OCI-LY7 (cell line): ENCODE results near the gene SLC39A13. TPM values are rescaled to one million over a fixed set of nuclear protein-coding genes. Genes with fewer than 3 reads are reported as not detected.

Experiments used
- BruUV-seq: library from RNA; stranded (reverse); fragments of 400-500 nt; replicated peaks from 2 replicates; lab custom pipeline; 2021; lab: Mats Ljungman, UMichigan
- CTCF ChIA-PET: fragments of 300-600 bp; sonication (Branson Sonifier 250); formaldehyde crosslinking; loops from one replicate; lab custom pipeline; 2022; ENCODE audit warnings: antibody characterized with exemption; ENCODE audit not compliant: unreplicated experiment; lab: Charles Lee
- POLR2A ChIA-PET: fragments of 300-600 bp; sonication (Branson Sonifier 250); formaldehyde crosslinking; loops from one replicate; lab custom pipeline; 2022; ENCODE audit warnings: antibody characterized with exemption; lab: Charles Lee
- DNase-seq: peaks from one replicate; pipeline ENCODE4 v3.0.0-alpha.2; 2015; ENCODE audit warnings: low spot score
- H2AFZ ChIP-seq: fragments of 200-600 bp; sonication (generic), shearing (Covaris generic); 2 replicates; pipeline ENCODE4 v1.6.1; 2014; ENCODE audit warnings: mild to moderate bottlenecking, antibody characterized with exemption, low read length, moderate library complexity
- H3K27ac ChIP-seq: fragments of 200-600 bp; sonication (generic); 2 replicates; pipeline ENCODE4 v1.5.1; 2014; ENCODE audit warnings: mixed run types, low read depth, mild to moderate bottlenecking, moderate library complexity, low read length, inconsistent platforms; ENCODE audit not compliant: poor library complexity, severe bottlenecking
- H3K36me3 ChIP-seq: fragments of 200-600 bp; sonication (generic); 2 replicates; pipeline ENCODE4 v1.6.1; 2014; ENCODE audit warnings: mild to moderate bottlenecking, antibody characterized with exemption, low read length, moderate library complexity, mixed read lengths; ENCODE audit not compliant: insufficient read depth
- H3K4me1 ChIP-seq: fragments of 200-600 bp; sonication (generic); 2 replicates; pipeline ENCODE4 v1.5.1; 2014; ENCODE audit warnings: mild to moderate bottlenecking, low read length; ENCODE audit not compliant: insufficient read depth, poor library complexity, severe bottlenecking
- H3K4me2 ChIP-seq: fragments of 200-600 bp; sonication (generic); 2 replicates; pipeline ENCODE4 v1.6.1; 2014; ENCODE audit warnings: mild to moderate bottlenecking, low read length
- H3K4me3 ChIP-seq: fragments of 200-600 bp; sonication (generic); 2 replicates; pipeline ENCODE4 v1.5.1; 2014; ENCODE audit warnings: mild to moderate bottlenecking, low read depth, low read length; ENCODE audit not compliant: poor library complexity, severe bottlenecking
- H3K79me2 ChIP-seq: fragments of 200-600 bp; sonication (generic); 2 replicates; pipeline ENCODE4 v1.6.1; 2016; ENCODE audit warnings: low read depth, mild to moderate bottlenecking, low read length, moderate library complexity, mixed read lengths; ENCODE audit not compliant: insufficient read depth
- H3K9me2 ChIP-seq: fragments of 200-600 bp; sonication (generic); 2 replicates; pipeline ENCODE4 v1.6.1; 2016; ENCODE audit warnings: mild to moderate bottlenecking, low read length, mixed read lengths; ENCODE audit not compliant: insufficient read depth
- H3K9me3 ChIP-seq: fragments of 200-600 bp; sonication (generic); 2 replicates; pipeline ENCODE4 v1.6.1; 2014; ENCODE audit warnings: mild to moderate bottlenecking, mixed run types, low read length, mixed read lengths
- H4K20me1 ChIP-seq: fragments of 200-600 bp; sonication (generic); 2 replicates; pipeline ENCODE4 v1.6.1; 2014; ENCODE audit warnings: mild to moderate bottlenecking, antibody characterized with exemption, low read length, moderate library complexity, mixed read lengths; ENCODE audit not compliant: insufficient read depth
- CTCF ChIP-seq: fragments of 200-600 bp; sonication (generic); conservative IDR thresholded peaks from 2 replicates; pipeline ENCODE4 v1.5.1; 2014; ENCODE audit warnings: mild to moderate bottlenecking, antibody characterized with exemption, low read length, moderate library complexity, mixed read lengths
- EZH2phosphoT487 ChIP-seq: fragments of 200-600 bp; sonication (generic); IDR thresholded peaks from 2 replicates; pipeline ENCODE4 v1.6.1; 2018; ENCODE audit warnings: low read depth, borderline replicate concordance, mild to moderate bottlenecking, mixed run types, antibody characterized with exemption, low read length, moderate library complexity, mixed read lengths
- intact Hi-C: fragments of 100-400 bp; cut with micrococcal nuclease; formaldehyde crosslinking; loops from one replicate; pipeline ENCODE4 v1.10.0; 2022; ENCODE audit not compliant: unreplicated experiment
- total RNA-seq, 2 experiments: library from RNA; depleted of rRNA in 1 of 2; stranded (reverse); fragments of >200 nt in 1 of 2; shearing (Covaris generic) in 1 of 2; gene quantifications; 2 replicates each; pipeline ENCODE4 v1.2.3, GENCODE V29; 2014 to 2022

SLC39A13 gene
- total RNA-seq, 2 experiments from 2014 or later, result 30.5 to 31.8 TPM

DNA sequence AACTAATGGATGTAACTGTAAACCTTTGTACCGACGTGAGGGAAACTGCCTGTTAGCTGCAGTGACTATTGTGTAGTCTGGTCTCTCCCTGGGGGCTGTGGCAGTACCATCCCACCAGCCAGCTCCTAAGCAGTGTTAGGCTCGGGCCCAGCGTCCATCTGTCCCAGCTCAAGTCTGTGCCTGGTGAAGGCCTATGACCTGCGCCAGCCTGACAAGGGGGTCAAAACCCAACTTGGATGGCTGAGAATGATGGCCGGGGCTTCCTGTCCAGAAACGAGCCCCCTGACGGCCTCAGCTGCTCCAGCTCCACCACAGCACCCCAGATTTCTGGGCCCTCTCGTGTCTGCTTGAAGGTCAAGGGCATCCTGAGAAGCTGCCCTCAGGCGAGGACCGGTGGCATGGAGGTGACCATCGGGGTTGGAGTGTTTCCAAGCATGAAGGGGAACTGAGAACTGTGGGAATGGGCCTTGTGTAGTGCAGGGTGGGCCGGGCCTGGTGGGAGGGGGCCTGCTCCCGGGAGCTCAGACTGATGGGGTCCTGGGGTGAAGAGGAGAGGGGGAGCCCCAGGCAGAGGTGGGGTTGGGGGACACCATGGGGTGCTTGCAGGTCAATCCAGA, 15.7 kb upstream of the SLC39A13 start:
- intact Hi-C loops, result loop anchor here (10.0 kb wide), 1 partner anchor 632 kb away; no protein-coding TSS in a partner anchor
- ChIA-PET CTCF (interaction anchor here (0.9 to 1.6 kb wide), 2 partner anchors 14 to 15 kb away, joined by 3 to 4 read pairs; partner anchors contain the start of gene SPI1), POLR2A (interaction anchor here (0.6 to 2.9 kb wide), 6 partner anchors 11 to 817 kb away, joined by 3 to 19 read pairs (median 4); partner anchors contain the start of gene SPI1)
- Histone ChIP-seq H4K20me1 (no peaks in the 10 kb centered on the region), H3K27ac (peak overlapping the region; percentile 82), H3K4me2 (peak overlapping the region; percentile 76; the same call in 1 of the 2 replicates), H3K9me2 (no peaks in the 10 kb centered on the region), H2AFZ (peak overlapping the region; percentile 37; the same call in 1 of the 2 replicates), H3K36me3 (no peaks in the 10 kb centered on the region), H3K4me3 (no peak overlapping the region), H3K79me2 (no peaks in the 10 kb centered on the region), H3K4me1 (peaks cover 53% of the 10 kb centered on the region), H3K9me3 (no peaks in the 10 kb centered on the region)
- DNase-seq, result no peak
- TF ChIP-seq CTCF (no peak), EZH2phosphoT487 (no peak)
- BruUV-seq, result no TSS peak

DNA sequence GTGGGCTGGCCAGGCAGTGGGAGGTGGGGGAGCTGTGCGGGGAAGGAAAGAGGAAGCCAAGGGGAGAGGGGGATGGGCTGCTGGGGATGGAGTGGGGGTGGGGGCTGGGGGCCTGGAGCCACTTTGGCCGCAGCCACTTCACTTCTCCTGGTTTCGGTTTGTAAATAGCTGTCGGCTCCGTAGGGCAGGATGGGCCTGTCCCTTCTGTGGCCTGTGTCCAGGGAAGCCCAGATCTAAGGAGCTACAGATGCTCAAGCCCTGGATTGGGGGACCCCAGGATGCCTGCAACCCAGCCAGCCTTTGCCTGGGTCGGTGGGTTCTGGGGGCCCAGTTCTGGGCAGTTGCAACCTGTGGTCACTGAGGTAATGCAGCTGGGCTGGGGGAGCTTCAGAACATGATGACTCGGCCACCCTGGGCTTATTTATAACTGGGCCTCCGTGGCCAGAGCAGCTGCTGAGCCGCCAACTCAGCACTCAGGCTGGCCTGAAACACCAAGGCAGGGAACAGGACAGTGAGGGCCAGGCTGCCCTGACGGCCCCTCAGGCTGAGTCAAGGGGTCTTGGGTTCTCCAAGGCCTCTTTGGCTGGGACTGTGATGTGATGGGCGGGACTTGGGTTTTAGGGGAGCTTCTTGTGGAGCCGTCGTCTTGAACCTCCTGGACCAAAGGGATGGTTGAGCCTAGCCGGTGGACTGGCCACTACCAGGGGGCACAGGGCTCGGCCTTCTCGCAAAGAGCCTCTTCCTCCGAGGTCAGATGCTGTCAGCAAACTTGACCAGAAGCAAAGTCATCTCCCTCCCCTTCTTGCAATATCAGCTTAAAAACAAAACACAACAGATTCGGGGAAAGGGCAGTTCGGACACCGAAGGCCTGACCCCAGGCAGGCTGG, 15.0 kb upstream of the SLC39A13 start:
- Histone ChIP-seq H4K20me1 (no peaks in the 10 kb centered on the region), H3K36me3 (no peaks in the 10 kb centered on the region), H3K9me2 (no peaks in the 10 kb centered on the region), H3K79me2 (no peaks in the 10 kb centered on the region), H3K4me1 (peaks cover 57% of the 10 kb centered on the region), H3K27ac (peak overlapping the region; percentile 82), H3K9me3 (no peaks in the 10 kb centered on the region), H3K4me2 (peak overlapping the region; percentile 76), H3K4me3 (peak overlapping the region; percentile 12), H2AFZ (peak overlapping the region; percentile 37; the same call in 1 of the 2 replicates)
- TF ChIP-seq EZH2phosphoT487 (no peak), CTCF (no peak)
- DNase-seq, result no peak
- intact Hi-C loops, result loop anchor here (10.0 kb wide), 1 partner anchor 631 kb away; no protein-coding TSS in a partner anchor
- BruUV-seq, result no TSS peak
- POLR2A ChIA-PET, result interaction anchor here (0.6 to 2.9 kb wide), 6 partner anchors 10 to 818 kb away, joined by 3 to 19 read pairs (median 4); partner anchors contain the start of gene SPI1
- CTCF ChIA-PET, result interaction anchor here (0.5 to 1.6 kb wide), 4 partner anchors 10 to 61 kb away, joined by 3 to 5 read pairs (median 4); partner anchors contain the start of gene SPI1
